Smooth muscle cell (in vitro differentiated cells): Measurements from ENCODE around the gene SESN2. TPM values are rescaled to one million over a fixed set of nuclear protein-coding genes. Genes with fewer than 3 reads are reported as not detected.

Experiments used
- DNase-seq: peaks from one replicate; lab custom pipeline; 2025; ENCODE audit not compliant: unreplicated experiment; lab: John Stamatoyannopoulos, UW
- H2AFZ ChIP-seq: fragments of 200-600 bp; sonication (generic); 2 replicates; pipeline ENCODE4 v1.6.0; 2016; ENCODE audit warnings: antibody characterized with exemption, low read depth, mild to moderate bottlenecking
- H3F3A ChIP-seq: fragments of 200-600 bp; sonication (generic); 2 replicates; pipeline ENCODE4 v1.6.0; 2017; ENCODE audit warnings: antibody characterized with exemption, low read depth
- H3K27ac ChIP-seq: fragments of 200-600 bp; sonication (generic); 2 replicates; pipeline ENCODE4 v1.5.1; 2016; ENCODE audit warnings: low read depth, mild to moderate bottlenecking
- H3K27me3 ChIP-seq: fragments of 200-600 bp; sonication (generic); 2 replicates; pipeline ENCODE4 v1.6.1; 2016; ENCODE audit warnings: low read depth, mild to moderate bottlenecking
- H3K36me3 ChIP-seq: fragments of 200-600 bp; sonication (generic); 2 replicates; pipeline ENCODE4 v1.5.1; 2016; ENCODE audit warnings: low read depth
- H3K4me1 ChIP-seq: fragments of 200-600 bp; sonication (generic); 2 replicates; pipeline ENCODE4 v1.5.1; 2016; ENCODE audit warnings: low read depth
- H3K4me2 ChIP-seq: fragments of 200-600 bp; sonication (generic); 2 replicates; pipeline ENCODE4 v1.6.0; 2016; ENCODE audit warnings: mild to moderate bottlenecking
- H3K4me3 ChIP-seq: fragments of 200-600 bp; sonication (generic); 2 replicates; pipeline ENCODE4 v1.5.1; 2016; ENCODE audit warnings: mild to moderate bottlenecking
- H3K79me2 ChIP-seq: fragments of 200-600 bp; sonication (generic); 2 replicates; pipeline ENCODE4 v1.6.0; 2016; ENCODE audit warnings: low read depth, mild to moderate bottlenecking
- H3K9ac ChIP-seq: fragments of 200-600 bp; sonication (generic); 2 replicates; pipeline ENCODE4 v1.6.0; 2016; ENCODE audit warnings: low read depth
- H3K9me3 ChIP-seq: fragments of 200-600 bp; sonication (generic); replicated peaks from 2 replicates; pipeline ENCODE4 v1.5.1; 2016; ENCODE audit warnings: low read depth
- H4K20me1 ChIP-seq: fragments of 200-600 bp; sonication (generic); 2 replicates; pipeline ENCODE4 v1.6.0; 2016; ENCODE audit warnings: low read depth
- WGBS: methylation state at CpG from one replicate; pipeline ENCODE4 v1.1.7; 2016; ENCODE audit warnings: low lambda C conversion rate; 5-methylcytosine and 5-hydroxymethylcytosine counted together
- polyA plus RNA-seq: library from polyadenylated mRNA; unstranded; fragments of >200 nt; fragmentation: Nextera tagmentation; extraction: Ambion mirVana; gene quantifications from 2 replicates; pipeline ENCODE4 v1.2.1, GENCODE V29; 2016
- total RNA-seq: library from RNA; depleted of rRNA; stranded (reverse); fragments of >200 nt; gene quantifications from 2 replicates; pipeline ENCODE4 v1.2.3, GENCODE V29; 2014
- TF ChIP-seq, protein P1 (sequence below): fragments of 200-600 bp; sonication (generic); IDR thresholded peaks from 2 replicates; pipeline ENCODE4 v1.5.1; 2017; ENCODE audit warnings: borderline replicate concordance, mild to moderate bottlenecking, antibody characterized with exemption; ENCODE audit not compliant: insufficient read depth, poor library complexity, severe bottlenecking

The SESN2 gene
- total and polyA plus RNA-seq, 2 experiments from 2014 or later = 30.8 to 42.8 TPM

DNA sequence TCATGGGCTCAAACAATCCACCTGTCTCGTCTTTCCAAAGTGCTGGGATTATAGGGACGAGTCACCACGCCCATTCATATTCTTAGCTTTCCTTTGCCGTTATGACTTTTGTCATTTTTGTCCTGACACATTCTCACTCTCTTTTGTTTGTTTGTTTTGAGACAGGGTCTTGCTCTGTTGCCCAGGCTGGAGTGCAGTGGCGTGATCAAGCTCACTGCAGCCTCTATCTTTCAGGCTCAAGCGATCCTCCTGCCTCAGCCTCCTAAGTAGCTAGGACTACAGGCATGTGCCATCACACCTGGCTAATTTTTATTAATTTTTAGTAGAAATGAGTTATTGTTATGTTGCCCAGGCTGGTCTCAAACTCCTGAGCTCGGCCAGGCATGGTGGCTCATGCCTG lies 57.7 kb downstream of the SESN2 start:
- Histone ChIP-seq H3K79me2 (no peaks in the 10 kb centered on the region), H3K4me1 (no peaks in the 10 kb centered on the region), H3K4me3 (no peak overlapping the region), H3K27me3 (no peaks in the 10 kb centered on the region), H2AFZ (no peak overlapping the region), H3K27ac (no peak overlapping the region), H3K9me3 (no peaks in the 10 kb centered on the region), H3K36me3 (no peaks in the 10 kb centered on the region), H3K4me2 (no peak overlapping the region), H4K20me1 (no peaks in the 10 kb centered on the region), H3K9ac (no peak overlapping the region), H3F3A (no peaks in the 10 kb centered on the region)
- TF ChIP-seq, protein P1, sequence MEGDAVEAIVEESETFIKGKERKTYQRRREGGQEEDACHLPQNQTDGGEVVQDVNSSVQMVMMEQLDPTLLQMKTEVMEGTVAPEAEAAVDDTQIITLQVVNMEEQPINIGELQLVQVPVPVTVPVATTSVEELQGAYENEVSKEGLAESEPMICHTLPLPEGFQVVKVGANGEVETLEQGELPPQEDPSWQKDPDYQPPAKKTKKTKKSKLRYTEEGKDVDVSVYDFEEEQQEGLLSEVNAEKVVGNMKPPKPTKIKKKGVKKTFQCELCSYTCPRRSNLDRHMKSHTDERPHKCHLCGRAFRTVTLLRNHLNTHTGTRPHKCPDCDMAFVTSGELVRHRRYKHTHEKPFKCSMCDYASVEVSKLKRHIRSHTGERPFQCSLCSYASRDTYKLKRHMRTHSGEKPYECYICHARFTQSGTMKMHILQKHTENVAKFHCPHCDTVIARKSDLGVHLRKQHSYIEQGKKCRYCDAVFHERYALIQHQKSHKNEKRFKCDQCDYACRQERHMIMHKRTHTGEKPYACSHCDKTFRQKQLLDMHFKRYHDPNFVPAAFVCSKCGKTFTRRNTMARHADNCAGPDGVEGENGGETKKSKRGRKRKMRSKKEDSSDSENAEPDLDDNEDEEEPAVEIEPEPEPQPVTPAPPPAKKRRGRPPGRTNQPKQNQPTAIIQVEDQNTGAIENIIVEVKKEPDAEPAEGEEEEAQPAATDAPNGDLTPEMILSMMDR = no peak
- 91% methylated on average over 7 of the region's 7 CpGs for WGBS
- no peak for DNase-seq

GRCh38 chr1:28322194-28322593 lies 62.9 kb downstream of the SESN2 start:
- Histone ChIP-seq H3K79me2 (no peaks in the 10 kb centered on the region), H3K4me1 (no peaks in the 10 kb centered on the region), H3K4me3 (no peak overlapping the region), H3F3A (no peaks in the 10 kb centered on the region), H3K27ac (no peak overlapping the region), H3K36me3 (no peaks in the 10 kb centered on the region), H3K4me2 (no peak overlapping the region), H3K27me3 (no peaks in the 10 kb centered on the region), H2AFZ (no peak overlapping the region), H4K20me1 (no peaks in the 10 kb centered on the region), H3K9ac (no peak overlapping the region), H3K9me3 (no peaks in the 10 kb centered on the region)
- 81% methylated on average over 3 of the region's 3 CpGs for WGBS
- no peak for DNase-seq
- TF ChIP-seq, protein P1 = no peak

DNA sequence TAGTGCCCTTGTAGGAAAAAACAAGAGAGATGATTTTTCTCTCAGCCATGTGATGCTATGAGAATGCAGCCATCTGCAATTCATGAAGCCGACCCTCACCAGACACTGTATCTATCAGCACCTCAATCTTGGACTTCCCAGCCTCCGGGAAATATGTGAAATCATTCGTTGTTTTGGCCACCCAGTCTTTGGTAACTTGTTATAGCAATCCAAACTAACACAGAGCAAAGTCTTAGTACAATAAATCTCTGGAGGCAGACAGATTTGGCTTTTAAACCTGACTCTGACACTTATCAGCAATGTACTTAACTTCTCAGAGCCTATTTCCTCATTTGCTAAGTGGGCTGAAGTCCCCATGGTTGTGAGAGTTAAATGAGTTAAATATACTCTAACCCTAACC lies 64.4 kb downstream of the SESN2 start:
- H3K27ac ChIP-seq = no peak overlapping the region
- TF ChIP-seq, protein P1 = no peak
- no peaks in the 10 kb centered on the region for H3K79me2 ChIP-seq
- no peaks in the 10 kb centered on the region for H4K20me1 ChIP-seq
- 71% methylated on average over 3 of the region's 3 CpGs for WGBS
- DNase-seq = no peak
- no peaks in the 10 kb centered on the region for H3K36me3 ChIP-seq
- no peaks in the 10 kb centered on the region for H3K9me3 ChIP-seq
- no peaks in the 10 kb centered on the region for H3K27me3 ChIP-seq
- no peak overlapping the region for H3K9ac ChIP-seq
- H2AFZ ChIP-seq = no peak overlapping the region
- H3K4me3 ChIP-seq = no peak overlapping the region
- H3K4me2 ChIP-seq = no peak overlapping the region
- no peaks in the 10 kb centered on the region for H3F3A ChIP-seq
- H3K4me1 ChIP-seq = no peaks in the 10 kb centered on the region

DNA sequence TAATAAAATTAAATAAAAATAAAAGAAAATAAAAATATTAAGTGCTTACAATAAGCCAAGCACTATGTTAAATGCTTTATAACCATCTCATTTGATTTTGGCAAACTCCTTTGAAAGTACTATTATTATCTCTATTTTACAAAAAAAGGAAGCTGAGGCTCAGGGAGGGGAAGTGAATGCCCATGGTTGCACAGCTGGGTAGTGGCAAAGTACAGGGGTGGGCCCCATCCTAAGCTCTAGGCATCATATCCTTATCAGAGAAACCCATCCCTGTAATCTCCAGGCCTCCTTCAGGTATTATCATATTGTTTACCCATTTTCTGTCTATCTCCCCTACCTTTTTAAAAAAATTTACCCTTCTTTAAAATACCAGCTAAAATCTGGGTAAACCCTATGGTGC lies 67.2 kb downstream of the SESN2 start:
- Histone ChIP-seq H3K4me2 (no peak overlapping the region), H3K9me3 (no peaks in the 10 kb centered on the region), H3F3A (no peaks in the 10 kb centered on the region), H3K79me2 (peaks cover 3% of the 10 kb centered on the region), H4K20me1 (no peaks in the 10 kb centered on the region), H3K9ac (no peak overlapping the region), H3K36me3 (no peaks in the 10 kb centered on the region), H3K27me3 (no peaks in the 10 kb centered on the region), H3K4me1 (peaks cover 5% of the 10 kb centered on the region), H3K4me3 (no peak overlapping the region), H3K27ac (no peak overlapping the region), H2AFZ (no peak overlapping the region)
- TF ChIP-seq, protein P1 = no peak
- no peak for DNase-seq
